IMR-90 (cell line): ENCODE data around the gene WNT6.

Source experiments
- CEBPB ChIP-seq: IDR thresholded peaks from 2 replicates; pipeline ENCODE4 v1.6.1; 2012; ENCODE audit warnings: low read depth, low read length, improper control_type of control experiment
- CHD1 ChIP-seq: IDR thresholded peaks from 2 replicates; pipeline ENCODE4 v1.6.1; 2012; ENCODE audit warnings: low read depth, low read length, improper control_type of control experiment
- CTCF ChIP-seq: conservative IDR thresholded peaks from 2 replicates; pipeline ENCODE4 v1.5.1; 2012; ENCODE audit warnings: mild to moderate bottlenecking, low read depth, low read length, improper control_type of control experiment
- POLR2A ChIP-seq: IDR thresholded peaks from 2 replicates; pipeline ENCODE4 v1.6.1; 2012; ENCODE audit warnings: mild to moderate bottlenecking, low read depth, low read length
- USF2 ChIP-seq: fragments of 150-350 bp; IDR thresholded peaks from 2 replicates; pipeline ENCODE4 v1.6.1; 2017; ENCODE audit warnings: mild to moderate bottlenecking, antibody characterized with exemption, low read length, low read depth

- TF ChIP-seq CEBPB (no peak), CHD1 (no peak), CTCF (peak; percentile 87), POLR2A (no peak), USF2 (no peak)
Observed at GRCh38 chr2:218876562-218877219, 17.1 kb downstream of the WNT6 start.
